GM12892 (cell line): ENCODE measurements around the gene TMED3.

Experiments
- POLR2A ChIP-seq: IDR thresholded peaks from 2 replicates; pipeline ENCODE4 v1.6.1; 2011; ENCODE audit warnings: low read depth, low read length, control low read depth
- TAF1 ChIP-seq: IDR thresholded peaks from 2 replicates; pipeline ENCODE4 v1.6.1; 2011; ENCODE audit warnings: low read depth, mild to moderate bottlenecking, control low read depth, low read length, borderline replicate concordance

- no peak for TF ChIP-seq TAF1
- TF ChIP-seq POLR2A, result no peak
Observed at GRCh38 chr15:79315623-79316328, 4.9 kb downstream of the TMED3 start.
